Peyer's patch (tissue), 4 donors: ENCODE results near the gene CREB3L2.

ENCODE experiments used
- CTCF ChIP-seq, 6 experiments: fragments of 450-650 bp in 4 of 6; fragments of 200-600 bp in 2 of 6; sonication (generic) in 1 of 6; IDR thresholded peaks; one replicate each; pipeline ENCODE4 v1.5.1; 2017 to 2019; ENCODE audit warnings: antibody characterized with exemption in 6 of 6, mild to moderate bottlenecking in 3 of 6, moderate library complexity in 1 of 6
- POLR2A ChIP-seq, 2 donors: fragments of 450-650 bp; IDR thresholded peaks; one replicate each; pipeline ENCODE4 v1.5.1; 2017; ENCODE audit warnings: antibody characterized with exemption in 2 of 2, mild to moderate bottlenecking in 2 of 2, moderate library complexity in 2 of 2

DNA sequence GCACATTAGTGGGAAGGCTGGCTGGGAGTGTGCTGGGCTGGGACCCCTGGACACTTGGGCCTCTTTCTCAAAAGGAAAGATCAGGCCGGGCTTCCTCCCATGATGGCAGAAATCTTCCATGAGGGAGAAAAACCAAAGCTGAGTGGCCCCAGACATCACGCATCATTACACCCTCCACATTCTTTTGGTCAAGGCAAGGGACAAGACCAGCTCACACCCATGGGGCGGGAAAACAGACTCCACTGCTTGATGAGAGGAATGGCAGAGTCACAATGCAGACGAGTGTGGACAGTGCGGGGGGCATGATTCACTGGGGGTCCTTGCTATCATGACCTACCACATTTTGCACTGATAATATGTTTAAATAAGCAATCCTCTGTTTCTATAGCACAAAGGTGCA, 73.3 kb downstream of the CREB3L2 start:
- TF ChIP-seq CTCF (IDR thresholded peaks at IDR 0.05) (no peak), POLR2A (IDR thresholded peaks at IDR 0.05) (no peak)
